Stimulated activated CD8-positive, alpha-beta memory T cell treated with anti-CD3 and anti-CD28 coated beads, Interleukin-4, amount 100 ng/mL, for 48 hours (primary cell): Measurements from ENCODE around the gene SMPX.

Experiments
- DNase-seq: peaks from one replicate; pipeline ENCODE4 v3.0.0-alpha.2; 2020

The SMPX gene

DNA sequence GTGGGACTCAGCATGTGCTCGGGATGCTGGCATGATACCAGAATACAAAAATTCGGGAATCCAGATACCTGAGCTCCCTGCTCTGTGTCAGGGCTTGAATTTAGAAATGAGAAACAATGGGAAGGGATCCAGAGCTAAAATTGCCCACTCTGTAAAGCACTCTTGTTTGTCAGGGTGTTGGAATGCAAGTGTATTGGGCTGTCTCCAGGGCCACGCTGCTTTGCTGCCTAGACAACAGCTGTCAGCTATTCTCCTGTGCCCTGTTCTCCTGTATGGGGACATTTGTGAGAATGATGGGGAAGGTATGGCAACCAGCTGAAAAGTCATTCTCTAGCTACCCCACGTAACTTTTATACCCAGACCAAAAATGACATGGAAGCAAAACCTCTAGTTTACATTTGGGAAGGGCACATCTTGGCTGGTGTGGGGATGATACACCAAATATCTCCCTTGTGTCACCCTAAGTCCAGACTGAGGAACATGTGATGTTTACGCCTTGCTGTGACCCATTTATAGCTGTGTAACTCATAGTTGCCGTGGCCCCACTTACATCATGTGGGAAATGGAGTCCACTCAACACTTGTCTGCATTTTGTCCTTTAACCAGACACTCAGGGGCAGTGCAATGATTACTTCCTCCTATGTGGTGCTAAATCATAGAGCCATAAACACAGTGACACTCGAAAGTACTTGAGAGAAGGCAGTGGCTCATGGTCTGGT is 46.6 kb downstream of the SMPX start:
- no peak for DNase-seq

DNA sequence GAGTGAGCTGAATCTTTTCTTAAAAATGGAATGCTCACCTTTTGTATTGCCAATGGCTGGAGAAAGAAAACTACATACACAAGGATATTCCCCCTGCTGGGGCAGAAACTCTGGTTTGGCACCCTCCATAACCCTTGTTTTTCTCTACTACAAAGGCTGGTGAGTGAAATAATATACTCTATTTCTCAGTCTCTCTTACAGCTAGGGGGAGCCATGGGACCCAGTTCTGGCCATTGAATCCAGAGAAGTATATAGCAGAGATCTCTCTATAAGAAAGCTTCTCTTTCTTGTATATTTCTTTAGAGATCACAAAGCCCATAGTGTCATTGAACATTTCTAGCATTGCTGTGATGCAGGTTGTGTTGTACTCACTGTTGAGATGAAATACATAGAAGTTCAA is 49.8 kb downstream of the SMPX start:
- no peak for DNase-seq

DNA sequence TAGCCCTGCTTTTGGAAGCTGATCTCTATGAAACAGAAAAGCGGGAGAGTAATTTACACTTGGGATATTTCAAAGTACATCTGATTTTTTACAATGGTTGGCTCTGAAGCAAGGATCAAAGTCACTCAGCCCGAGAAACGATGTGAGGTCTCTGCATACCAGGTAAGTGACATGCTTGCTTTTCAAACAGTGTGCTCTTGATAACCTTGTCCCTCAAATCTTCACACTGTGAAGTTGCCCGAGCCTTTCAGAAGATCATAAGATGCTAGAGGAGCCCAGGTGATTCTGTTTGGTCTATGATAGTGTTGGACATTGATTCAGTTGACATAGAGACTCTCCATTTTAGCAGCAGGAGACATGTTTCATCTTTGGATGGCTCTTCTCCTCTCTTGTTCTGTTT is 52.7 kb downstream of the SMPX start:
- DNase-seq = no peak

DNA sequence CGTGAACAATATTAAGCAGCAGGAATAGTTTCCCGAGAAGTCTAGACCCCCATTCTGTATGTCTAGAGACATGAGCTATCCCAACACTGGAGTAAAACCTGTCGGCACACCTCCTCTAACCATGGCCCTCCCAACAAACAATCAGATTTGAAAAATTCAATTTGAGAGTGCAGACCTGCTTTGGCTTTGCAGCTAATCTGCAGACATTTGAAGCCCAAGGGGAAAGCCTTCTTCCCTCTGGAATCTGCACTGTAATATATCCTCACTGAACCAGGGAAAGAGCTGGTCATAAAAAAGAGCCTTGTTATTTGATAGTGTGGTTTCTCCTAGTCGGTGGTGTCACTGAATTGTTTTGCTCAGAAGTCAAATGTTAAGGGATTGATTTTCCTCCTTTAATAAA is 55.2 kb downstream of the SMPX start:
- no peak for DNase-seq

DNA sequence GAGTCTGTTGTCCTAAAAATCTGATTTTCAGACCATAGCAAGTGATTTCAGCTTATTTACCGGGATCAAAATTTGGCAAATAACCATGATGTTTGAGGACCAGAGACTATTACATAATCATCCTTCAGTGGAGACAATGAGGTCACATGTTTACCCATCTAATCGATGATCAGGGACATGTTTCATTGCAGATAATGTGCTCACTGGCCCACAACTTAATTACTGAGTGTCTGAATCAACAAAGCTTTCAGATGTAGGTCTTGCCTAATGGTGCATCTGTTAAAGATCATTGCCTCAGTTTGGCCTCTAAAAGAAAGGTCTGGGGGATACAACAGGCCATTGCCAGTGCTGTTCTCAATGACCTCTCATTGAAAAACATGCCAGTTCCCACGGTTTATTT is 56.9 kb downstream of the SMPX start:
- no peak for DNase-seq

DNA sequence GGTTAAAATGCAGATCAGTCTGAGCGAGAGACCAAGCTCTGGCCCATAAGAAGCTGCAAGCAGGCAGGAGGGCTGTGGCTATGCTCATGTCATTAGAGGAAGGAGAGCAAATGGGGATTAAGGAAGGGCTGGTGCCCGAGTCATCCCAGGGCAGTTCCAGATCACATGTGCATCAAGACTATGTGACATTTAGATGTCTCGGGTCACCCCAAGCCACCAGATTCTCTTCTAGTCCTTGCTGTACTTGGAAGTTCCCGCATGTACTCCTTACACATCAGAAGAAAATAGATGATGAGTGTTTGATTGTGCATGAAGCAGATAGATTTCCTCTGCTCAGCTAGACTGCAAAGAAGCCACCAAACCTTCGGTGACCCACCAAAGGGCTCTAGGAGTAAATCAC is 57.6 kb downstream of the SMPX start:
- no peak for DNase-seq

DNA sequence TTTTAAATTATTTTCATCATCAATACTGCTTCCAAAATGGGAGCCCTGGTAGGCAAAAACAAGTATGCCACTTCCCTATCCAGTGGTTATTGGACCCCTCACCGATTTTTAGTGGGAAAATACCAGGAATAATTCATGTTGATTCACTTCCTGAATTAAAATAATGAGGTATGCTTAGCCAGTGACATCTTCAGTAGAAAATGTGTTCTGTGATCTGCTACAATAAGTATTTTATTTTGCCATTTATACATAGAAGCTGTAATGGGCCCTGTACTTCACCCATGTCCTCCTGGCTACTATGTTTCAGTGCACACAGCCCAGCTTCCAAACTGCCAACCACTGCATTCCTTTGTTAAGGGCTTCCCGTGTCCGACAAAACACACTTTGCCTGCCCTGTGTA is 58.8 kb downstream of the SMPX start:
- DNase-seq = no peak

DNA sequence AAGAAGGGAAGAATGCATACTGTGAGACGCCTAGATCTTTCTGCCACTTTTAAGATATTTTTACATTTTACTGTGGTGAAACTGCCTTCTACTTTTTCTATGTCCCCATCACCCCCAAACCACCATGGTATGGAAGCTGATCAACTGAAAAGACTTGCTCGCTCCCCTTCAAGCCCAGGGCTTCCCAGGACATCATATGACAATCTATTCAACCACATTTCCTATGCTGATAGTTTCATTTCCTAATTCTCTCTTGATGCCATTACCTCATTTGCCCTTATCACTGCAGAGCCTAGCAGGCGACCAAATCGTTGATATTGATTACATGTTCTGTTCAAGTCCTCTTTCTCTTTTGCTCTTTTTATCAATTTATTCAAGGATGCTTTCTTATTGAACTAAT is 59.6 kb downstream of the SMPX start:
- no peak for DNase-seq

DNA sequence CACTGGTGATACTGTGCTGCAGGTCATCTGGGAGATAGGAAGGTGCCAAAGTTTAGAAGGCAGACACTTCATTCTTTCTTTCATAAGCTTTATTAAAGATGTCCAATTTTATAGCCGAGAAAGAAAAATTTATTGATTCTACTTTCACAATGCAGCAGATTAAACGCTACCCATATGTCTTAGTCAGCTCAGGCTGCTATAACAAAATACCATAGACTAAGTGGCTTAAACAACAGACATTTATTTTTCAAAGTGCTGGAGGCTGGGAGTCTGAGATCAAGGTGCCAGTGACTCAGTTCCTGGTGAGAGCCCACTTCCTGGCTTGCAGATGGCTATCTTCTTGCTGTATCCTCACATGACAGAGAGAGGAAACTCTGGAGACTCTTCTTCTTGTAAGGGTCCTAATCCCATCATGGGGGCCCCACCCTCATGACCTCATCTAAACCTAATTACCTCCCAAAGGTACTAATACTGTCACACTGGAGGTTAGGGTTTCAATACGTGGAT is 66.4 kb downstream of the SMPX start:
- DNase-seq = no peak

DNA sequence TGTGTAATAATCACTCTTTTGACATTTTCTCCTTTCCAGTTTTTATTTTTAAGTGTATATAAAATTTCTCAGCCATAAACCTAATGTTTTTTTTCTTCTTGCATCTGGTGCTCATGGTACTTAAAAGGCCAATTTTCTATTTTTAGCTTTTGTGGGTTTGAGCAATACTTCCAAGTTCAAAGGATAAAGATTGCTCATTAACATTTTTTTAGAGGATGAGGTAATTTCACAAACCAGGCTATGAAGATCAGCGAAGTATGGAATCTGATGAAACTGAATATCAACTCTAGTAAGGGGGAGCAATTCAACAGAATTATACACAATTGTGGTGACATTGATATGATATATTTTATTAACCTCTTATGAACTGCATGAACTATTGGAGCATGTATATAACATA is 74.0 kb downstream of the SMPX start:
- no peak for DNase-seq

DNA sequence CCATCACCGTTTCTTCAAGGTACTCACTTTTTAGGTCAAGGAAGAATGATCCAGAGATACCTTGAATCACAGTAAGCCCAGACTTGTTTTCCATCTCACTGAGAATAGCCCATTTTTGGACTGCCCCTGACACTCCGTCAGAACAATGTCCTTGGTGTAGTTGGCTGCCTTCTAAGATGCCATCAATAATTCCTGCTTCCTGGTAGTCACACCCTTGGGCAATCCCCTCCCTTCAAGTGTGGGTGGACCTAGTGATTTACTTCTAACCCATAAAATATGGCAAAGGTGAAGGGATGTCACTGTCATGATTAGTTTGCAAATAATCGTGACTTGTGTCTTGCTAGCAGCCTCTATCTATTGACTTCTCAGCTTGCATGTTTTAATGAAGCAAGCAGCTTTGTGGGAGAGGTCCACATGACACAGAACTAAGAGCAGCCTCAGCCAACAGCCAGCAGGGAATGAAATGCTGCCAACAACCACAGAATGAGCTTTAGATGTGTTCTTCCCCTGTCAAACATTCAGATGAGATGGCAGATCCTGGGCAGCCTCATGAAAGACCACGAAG is 79.8 kb downstream of the SMPX start:
- no peak for DNase-seq

DNA sequence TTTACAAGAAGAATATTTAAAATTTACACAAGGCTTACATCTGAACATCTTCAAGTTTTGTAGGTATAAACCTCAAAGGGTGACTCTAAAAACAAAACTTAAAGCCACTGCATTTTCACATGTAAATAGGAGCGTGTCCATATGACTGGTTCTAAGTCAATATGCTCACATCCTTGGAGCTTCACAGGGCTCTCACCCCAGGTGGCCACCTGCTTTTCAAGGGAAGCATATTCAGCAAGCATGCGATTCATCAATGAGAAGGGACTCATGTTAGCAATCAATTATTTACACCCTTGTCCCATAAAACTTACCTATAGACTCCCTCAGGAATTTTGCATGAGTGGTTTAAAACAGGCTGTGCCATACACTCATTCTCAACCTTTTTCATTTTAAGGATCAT is 82.0 kb downstream of the SMPX start:
- no peak for DNase-seq

DNA sequence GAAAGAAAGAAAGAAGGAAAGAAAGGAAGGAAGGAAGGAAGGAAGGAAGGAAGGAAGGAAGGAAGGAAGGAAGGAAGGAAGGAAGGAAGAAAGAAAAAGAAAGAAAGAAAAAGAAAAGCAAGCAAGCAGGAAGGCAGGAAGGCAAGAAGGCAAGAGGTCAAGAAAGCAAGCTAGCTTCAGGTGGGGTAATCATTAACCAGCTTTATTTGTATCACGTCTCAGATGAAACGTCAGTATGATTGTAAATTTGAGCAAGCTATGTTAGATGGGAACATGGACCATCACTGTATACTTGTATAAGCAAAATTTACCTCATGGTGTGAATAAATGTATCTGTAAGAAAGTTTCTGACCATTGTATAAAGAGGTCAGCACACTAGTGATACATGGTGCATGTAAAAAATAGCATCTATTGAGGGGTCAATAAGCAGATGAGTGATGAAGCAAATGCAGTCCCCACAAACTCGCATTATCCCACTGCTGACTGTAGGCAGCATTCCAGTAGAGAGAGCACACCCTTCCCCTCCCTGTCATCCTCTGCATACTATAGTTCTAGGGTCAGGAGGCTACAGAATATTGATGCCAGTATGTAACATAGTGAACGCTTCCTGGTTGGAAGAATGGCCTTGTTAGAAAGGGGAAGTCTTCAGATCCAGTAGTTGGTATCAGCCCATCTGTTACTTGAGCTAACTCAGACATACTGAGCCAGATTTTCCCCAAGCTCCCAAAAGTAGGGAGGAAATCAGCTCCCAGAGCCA is 83.3 kb downstream of the SMPX start:
- DNase-seq = no peak

DNA sequence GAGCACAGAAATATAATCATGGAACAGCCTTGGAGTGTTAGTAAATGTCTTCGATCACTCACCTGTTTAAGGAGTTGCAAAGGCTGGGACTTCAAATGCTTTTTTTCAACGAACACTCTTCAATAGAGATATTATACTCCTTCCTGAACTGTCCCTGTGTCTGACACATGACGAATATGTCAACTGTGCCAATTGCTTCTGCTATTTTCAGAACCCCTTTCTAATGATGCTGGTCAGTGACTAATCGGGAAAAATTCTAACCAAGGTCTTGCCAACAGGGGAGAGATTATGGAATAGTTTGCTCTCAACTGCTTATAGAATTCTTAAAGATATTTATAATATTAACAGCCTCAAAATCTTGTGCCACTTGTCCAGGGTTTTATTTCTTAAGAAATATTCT is 91.2 kb downstream of the SMPX start:
- no peak for DNase-seq

DNA sequence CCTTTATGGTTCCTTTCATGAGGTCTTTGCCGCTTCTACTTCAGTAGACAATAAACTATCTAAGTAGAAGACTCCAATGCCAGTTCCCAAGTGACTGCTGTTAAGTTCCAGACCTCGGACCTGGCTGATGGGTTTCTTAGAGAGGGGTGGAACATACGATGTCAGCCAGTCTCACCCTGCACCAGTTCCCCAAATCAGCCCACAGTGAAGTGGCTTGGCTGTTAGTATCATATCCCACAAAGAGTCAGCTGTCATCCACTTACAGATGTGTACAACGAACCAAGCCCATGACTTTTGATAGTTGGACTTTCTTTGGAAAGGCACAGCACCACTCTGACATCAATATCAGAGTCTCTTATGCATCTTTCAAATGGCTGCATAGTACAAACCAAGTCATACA is 91.7 kb downstream of the SMPX start:
- DNase-seq = no peak

DNA sequence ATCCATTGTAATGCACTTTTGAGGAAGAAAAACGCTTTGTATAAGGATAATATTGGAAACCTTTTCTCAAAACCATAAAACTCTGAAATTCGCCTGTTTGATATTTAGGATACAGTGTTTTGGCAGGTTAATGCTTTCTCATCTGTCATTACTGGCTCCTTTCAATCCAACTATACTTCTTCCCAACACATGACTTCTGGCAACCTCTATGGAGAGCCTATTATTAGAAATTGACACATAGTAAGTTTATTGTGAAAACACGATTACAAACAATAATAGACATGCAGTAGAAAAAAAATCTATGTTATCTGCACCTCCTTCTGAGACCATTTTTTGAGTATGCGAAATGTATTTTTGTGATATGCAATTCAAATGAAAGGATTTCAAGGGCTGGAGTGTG is 95.2 kb downstream of the SMPX start:
- no peak for DNase-seq

DNA sequence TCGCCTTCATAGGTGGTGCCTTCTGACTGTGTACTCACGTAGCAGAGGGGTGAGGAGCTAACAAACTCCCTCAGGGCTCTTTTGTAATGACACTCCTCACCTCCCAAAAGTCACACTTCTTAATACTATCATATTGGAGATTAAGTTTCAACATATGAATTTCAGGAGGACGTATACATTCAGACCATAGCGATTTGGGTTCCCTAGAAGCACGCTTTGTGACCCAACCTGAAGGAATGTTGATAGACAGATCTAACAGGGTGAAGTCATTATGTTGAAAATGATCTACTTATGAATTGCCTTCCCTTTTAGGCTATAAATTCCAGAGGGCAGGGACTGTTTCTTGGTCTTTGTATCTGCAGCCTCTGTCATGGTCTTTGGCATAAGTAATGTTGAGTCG is 96.6 kb downstream of the SMPX start:
- no peak for DNase-seq

DNA sequence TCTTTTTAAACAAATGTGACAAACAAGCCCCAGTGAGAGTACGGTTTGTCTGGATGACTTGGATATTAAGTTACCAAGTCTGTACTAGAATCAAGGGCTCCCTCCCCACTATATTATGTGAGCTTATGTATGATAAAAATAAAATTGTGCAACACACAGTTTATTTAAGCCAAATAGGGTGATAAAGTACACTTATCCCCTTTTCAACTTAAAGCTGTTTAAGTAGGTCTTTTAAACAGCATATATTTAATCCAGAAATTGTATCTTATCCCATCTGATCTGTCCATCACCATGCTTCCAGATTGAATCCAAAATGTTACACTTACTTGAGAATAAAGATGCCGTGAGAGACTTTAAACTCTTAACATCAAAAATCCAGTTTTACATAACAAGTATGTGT is 97.8 kb downstream of the SMPX start:
- DNase-seq = no peak

DNA sequence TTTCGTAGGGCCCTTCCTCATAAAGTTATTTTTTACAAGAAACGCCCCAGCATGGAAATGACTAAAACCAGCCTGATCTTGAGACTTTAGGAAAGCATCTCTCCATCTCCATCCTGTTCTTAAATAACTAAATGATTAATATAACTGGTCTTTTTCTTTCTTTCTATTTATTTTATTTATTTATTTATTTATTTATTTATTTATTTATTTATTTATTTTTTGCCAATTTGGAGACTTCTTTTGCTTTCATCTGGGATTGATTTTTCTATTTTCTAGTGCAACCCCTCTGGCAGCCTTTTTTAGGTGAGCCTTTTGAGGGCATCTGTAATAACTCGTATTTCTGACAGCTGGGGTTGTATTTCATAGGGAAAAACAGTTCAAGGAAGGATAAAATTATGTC is 98.6 kb downstream of the SMPX start:
- DNase-seq = no peak

DNA sequence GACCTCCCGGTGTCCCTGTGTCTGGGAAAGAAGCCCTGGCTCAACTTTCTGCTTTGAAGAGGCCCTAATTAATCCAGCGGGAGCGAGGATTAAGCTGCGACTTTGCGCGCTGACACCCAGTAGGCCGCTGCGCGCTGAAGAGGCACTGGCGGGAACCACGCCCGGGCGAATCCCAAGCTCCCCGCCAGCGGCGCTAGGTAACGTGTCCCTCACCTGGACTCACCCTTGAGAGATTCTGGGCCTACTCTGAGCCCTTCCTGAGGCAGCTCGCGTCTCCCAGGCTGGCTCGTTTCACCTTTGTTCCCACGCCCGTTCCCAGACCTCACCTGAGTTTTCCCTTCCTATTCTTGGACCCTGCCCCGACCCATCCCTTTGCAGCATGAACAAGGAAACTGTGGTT is 99.2 kb downstream of the SMPX start:
- no peak for DNase-seq

DNA sequence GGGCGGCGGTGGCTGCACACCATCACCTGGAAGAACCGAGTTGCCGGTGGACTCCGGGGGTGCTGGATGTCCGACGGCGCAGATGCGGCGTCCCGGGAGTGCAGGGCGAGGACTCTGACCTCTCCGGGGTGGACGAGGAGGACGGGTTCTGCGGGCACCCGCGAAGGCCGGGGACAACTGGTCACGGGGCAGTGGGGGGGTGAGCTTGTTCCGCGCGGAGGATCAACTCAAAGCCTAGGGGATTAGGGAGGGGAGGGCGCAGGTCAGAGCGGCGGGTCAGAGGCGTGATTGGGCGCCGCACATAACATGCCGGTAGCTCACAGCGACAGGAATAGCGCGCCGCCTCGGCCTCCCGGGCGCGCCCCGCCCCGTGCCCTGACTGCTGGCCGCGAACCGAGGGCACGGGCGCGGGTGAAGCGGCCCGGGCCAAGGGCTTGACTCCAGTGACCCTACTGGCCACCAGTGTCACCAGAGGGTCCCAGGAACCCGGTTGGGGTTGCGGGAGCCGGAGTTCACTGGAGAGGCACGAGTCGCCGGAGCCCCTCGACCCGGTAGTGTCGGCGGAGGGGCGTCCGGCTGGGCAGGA is 99.7 kb downstream of the SMPX start, which contains the start of gene KLHL34:
Gene KLHL34 (minus strand): TSS at position 179 of the 586 bp plus-strand sequence. CDS start 542 bp downstream, outside the sequence.
- peak; percentile 21 for DNase-seq

DNA sequence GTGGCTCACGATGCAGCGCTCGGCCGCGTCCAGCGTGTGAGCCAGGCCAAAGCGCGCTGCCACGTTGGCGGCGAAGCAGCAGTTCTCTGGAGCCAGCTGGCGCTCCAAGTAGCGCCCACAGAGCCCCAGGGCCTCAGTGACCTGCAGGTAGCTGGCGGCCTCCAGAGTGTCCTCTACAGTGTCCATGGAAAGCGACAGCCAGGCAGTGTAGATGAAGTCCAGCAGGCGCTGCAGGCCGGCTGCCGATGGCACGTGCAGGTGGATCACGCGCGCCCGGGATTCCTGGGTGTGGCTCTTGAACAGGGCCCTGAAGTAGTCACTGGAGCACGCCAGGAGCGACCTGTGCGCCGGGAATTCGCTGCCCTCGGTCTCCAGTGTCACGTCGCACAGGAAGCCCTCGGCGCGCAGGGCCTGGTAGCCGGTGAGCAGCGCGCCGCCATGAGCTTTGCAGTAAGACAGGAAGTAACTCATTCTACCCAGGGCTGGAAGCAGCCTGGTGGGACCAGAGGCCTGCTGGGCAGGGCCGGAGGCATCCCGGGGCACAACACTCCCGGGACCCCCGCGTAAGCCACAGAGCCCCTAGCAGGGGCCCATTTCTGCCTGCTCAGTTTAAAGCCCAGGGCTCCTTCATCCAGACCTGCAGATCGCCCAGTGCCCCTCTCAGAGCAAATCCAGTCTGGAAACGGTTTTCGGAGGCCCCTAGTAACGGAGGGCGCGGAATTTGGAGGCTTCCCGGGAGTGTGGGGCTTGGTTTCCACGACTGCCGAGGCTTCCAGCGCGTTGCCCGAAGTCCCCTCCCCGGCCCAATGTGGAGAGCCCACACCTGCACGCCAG is 100.4 kb downstream of the SMPX start:
- DNase-seq = peak; percentile 20
